Lung (tissue), 12 donors: Measurements from ENCODE around the gene ETV3L. TPM values are rescaled to one million over a fixed set of nuclear protein-coding genes. Genes with fewer than 3 reads are reported as not detected.

Experiments used
- ATAC-seq: fragments of 200-7000 bp; cut with Tn5 transposase; one replicate; pipeline ENCODE4 v1.9.1; 2020; ENCODE audit warnings: moderate number of reproducible peaks; ENCODE audit not compliant: insufficient read depth, low FRiP score
- DNase-seq, 3 donors: peaks; one replicate each; pipeline ENCODE4 v3.0.0-alpha.2; 2013 to 2017
- H3K27ac ChIP-seq, 2 donors: one replicate each; pipeline ENCODE4 v1.5.1; 2013; ENCODE audit warnings: mild to moderate bottlenecking in 2 of 2, moderate library complexity in 2 of 2, control low read depth in 1 of 2, inconsistent platforms in 1 of 2, low read depth in 1 of 2, low read length in 1 of 2
- H3K27me3 ChIP-seq, 3 donors: one replicate each; pipeline ENCODE4 v1.5.1; 2013; ENCODE audit warnings: low read length in 2 of 3; ENCODE audit not compliant: control insufficient read depth in 3 of 3, insufficient read depth in 3 of 3
- H3K36me3 ChIP-seq, 4 donors: one replicate each; pipeline ENCODE4 v1.5.1; 2013; ENCODE audit warnings: low read length in 4 of 4, mild to moderate bottlenecking in 1 of 4, moderate library complexity in 1 of 4; ENCODE audit not compliant: control insufficient read depth in 4 of 4, insufficient read depth in 4 of 4
- H3K4me1 ChIP-seq, 5 donors: one replicate each; pipeline ENCODE4 v1.5.1; 2013; ENCODE audit warnings: low read length in 5 of 5, mild to moderate bottlenecking in 2 of 5, moderate library complexity in 1 of 5; ENCODE audit not compliant: control insufficient read depth in 5 of 5, insufficient read depth in 5 of 5
- H3K4me3 ChIP-seq: one replicate; pipeline ENCODE4 v1.5.1; 2013; ENCODE audit warnings: mild to moderate bottlenecking, control low read depth, moderate library complexity
- H3K9ac ChIP-seq, 2 donors: one replicate each; pipeline ENCODE4 v1.5.1; 2013; ENCODE audit warnings: low read length in 2 of 2, control low read depth in 1 of 2; ENCODE audit not compliant: insufficient read depth in 1 of 2
- H3K9me3 ChIP-seq, 4 donors: one replicate each; pipeline ENCODE4 v1.5.1; 2013; ENCODE audit warnings: low read length in 3 of 4, mild to moderate bottlenecking in 1 of 4, moderate library complexity in 1 of 4; ENCODE audit not compliant: control insufficient read depth in 4 of 4, insufficient read depth in 3 of 4
- CTCF ChIP-seq: IDR thresholded peaks from 2 replicates; pipeline ENCODE4 v1.5.1; 2012; ENCODE audit warnings: mild to moderate bottlenecking; ENCODE audit errors: control extremely low read depth, extremely low read depth
- WGBS, 2 donors: extraction: QIAGEN DNeasy Blood & Tissue Kit; methylation state at CpG; one replicate each; pipeline ENCODE4 v1.1.7; 2013; 5-methylcytosine and 5-hydroxymethylcytosine counted together
- polyA plus RNA-seq, 2 donors: library from polyadenylated mRNA; stranded (reverse); fragments of 200-250 nt; gene quantifications; one replicate each; pipeline ENCODE4 v1.2.1, GENCODE V29; 2013
- total RNA-seq, 2 donors: library from RNA; depleted of rRNA in 1 of 2; stranded (reverse); fragments of >200 nt in 1 of 2; gene quantifications; one replicate each; pipeline ENCODE4 v1.2.1, GENCODE V29; 2014 to 2021
- donor health status: control.
- donor health status: control.
- donor health status: Bipolar disorder and iron deficiency.
- donor health status: healthy.
- donor health status: DM: yes; HTN: yes; CAD: no.

ETV3L gene
- total and polyA plus RNA-seq, 4 donors = 0.05 TPM; not detected in 3

- H3K9ac ChIP-seq = no peak overlapping the region
- ATAC-seq = no peak
These were observed 42.6 kb upstream of the ETV3L start for GRCh38 chr1:157142201-157142600.

DNA sequence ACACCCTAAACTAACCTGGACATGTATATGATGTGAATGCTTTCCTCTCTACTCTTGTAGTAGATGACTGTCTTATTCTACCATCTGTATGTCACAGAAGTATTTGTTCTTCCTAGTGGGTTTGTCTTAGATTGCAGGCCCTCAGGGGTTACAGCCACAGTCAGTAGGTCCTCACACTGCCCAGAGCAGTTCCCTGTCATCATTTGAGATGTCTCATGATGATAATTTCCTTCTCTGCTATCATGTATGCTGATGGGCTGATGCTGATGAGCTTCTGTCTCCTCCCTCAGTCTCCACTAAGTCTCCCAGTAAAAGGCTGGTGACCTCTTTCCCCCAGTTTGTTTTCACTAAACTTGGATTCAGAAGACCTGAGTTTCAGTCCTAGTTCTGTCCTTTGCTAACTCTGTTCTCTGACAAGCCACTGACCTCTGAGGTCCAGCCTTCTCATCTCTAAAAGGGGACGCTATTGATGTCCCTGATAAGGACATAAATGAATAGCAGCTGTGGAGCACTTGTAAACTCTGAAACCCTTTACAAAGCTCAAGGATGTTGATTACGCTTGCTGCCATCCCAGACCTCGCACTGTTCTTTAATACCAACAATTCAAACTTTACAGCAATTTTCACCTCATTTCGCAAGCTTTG lies 41.7 kb upstream of the ETV3L start:
- TF ChIP-seq CTCF = no peak
- Histone ChIP-seq H3K9me3 (no peaks in the 10 kb centered on the region), H3K36me3 (no peaks in the 10 kb centered on the region), H3K4me3 (no peak overlapping the region), H3K27me3 (no peaks in the 10 kb centered on the region), H3K9ac (no peak overlapping the region), H3K4me1 (peaks cover 2 to 20% (median 11%) of the 10 kb centered on the region in 5 donors), H3K27ac (no peak overlapping the region)
- 88 to 92% methylated on average over 4 of the region's 4 CpGs for WGBS, 2 donors
- ATAC-seq = no peak
- no peak for DNase-seq

More at GRCh38 chr1:157142201-157142600, 42.6 kb upstream of the ETV3L start:
- WGBS, 2 donors = 70 to 72% methylated on average over 2 of the region's 2 CpGs
- Histone ChIP-seq H3K27ac (no peak overlapping the region), H3K4me1 (peaks cover 0 to 11% (median 3%) of the 10 kb centered on the region in 5 donors), H3K9me3 (no peaks in the 10 kb centered on the region), H3K27me3 (no peaks in the 10 kb centered on the region), H3K4me3 (no peak overlapping the region), H3K36me3 (no peaks in the 10 kb centered on the region)
- TF ChIP-seq CTCF = no peak
- DNase-seq = no peak

DNA sequence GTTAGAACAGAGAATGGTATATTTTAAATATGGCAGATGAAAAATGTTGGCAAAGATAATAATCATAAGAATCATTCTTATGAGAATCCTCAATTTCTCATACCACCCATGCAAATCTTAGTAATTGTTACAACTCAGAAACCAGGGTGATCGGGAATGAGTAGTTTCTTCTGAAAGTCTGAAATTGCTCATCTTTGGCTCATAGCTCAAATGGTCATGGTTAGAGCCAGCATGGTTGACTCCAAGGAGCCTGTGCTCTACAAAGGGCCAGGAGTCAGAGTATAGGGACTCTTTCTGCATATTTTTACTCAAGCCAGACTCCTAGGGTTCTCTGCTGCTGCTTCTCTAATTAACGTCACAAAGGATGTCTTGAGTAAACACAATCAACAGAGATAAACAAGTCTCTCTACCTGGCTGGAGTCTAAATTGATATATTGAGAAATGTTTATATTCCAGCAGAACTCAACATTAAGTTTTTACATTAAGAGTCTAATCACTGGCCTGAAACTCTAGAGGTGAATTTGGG lies 40.5 kb upstream of the ETV3L start:
- DNase-seq = no peak
- TF ChIP-seq CTCF = no peak
- no peak for ATAC-seq
- Histone ChIP-seq H3K9ac (no peak overlapping the region), H3K36me3 (peaks cover under 1 to 7% (median 2%) of the 10 kb centered on the region in 4 donors), H3K4me1 (peaks cover 2 to 27% (median 14%) of the 10 kb centered on the region in 5 donors), H3K9me3 (no peaks in the 10 kb centered on the region), H3K4me3 (no peak overlapping the region), H3K27me3 (no peaks in the 10 kb centered on the region), H3K27ac (no peak overlapping the region)
- WGBS, 2 donors = 70 to 82% methylated on average over 2 of the region's 2 CpGs
